IMR-90 (cell line): ENCODE data around the gene PRKCB. TPM values are rescaled to one million over a fixed set of nuclear protein-coding genes. Genes with fewer than 3 reads are reported as not detected.

Source experiments
- ATAC-seq: fragments of 200-7000 bp; cut with Tn5 transposase; 2 replicates; pipeline ENCODE4 v1.9.1; 2020; ENCODE audit warnings: low read depth, mild to moderate bottlenecking, moderate library complexity
- BruUV-seq: library from RNA; stranded (reverse); fragments of 400-500 nt; replicated peaks from 2 replicates; lab custom pipeline; 2021; lab: Mats Ljungman, UMichigan
- CTCF ChIA-PET: fragments of 300-600 bp; formaldehyde crosslinking; extraction: SDS; loops from one replicate; lab custom pipeline; 2021; ENCODE audit warnings: antibody characterized with exemption; lab: Yijun Ruan, JAX
- POLR2A ChIA-PET: fragments of 300-600 bp; sonication (Branson Sonifier 250); formaldehyde crosslinking; loops from one replicate; lab custom pipeline; 2022; ENCODE audit warnings: antibody characterized with exemption; ENCODE audit not compliant: unreplicated experiment; lab: Charles Lee
- DNase-seq: peaks from one replicate; pipeline ENCODE4 v3.0.0; 2013
- H2AFZ ChIP-seq: replicated peaks from 2 replicates; pipeline ENCODE3; 2013; ENCODE audit warnings: low read length, mild to moderate bottlenecking; ENCODE audit not compliant: poor library complexity
- H2AK5ac ChIP-seq: 2 replicates; pipeline ENCODE4 v1.6.1; 2013; ENCODE audit warnings: low read depth, low read length, inconsistent platforms
- H2AK9ac ChIP-seq: replicated peaks from 2 replicates; pipeline ENCODE3; 2013; ENCODE audit warnings: mild to moderate bottlenecking, low read depth, low read length, moderate library complexity; ENCODE audit not compliant: poor library complexity
- H2BK120ac ChIP-seq: 2 replicates; pipeline ENCODE4 v1.6.1; 2013; ENCODE audit warnings: low read depth, low read length, inconsistent platforms
- H2BK15ac ChIP-seq: 3 replicates; pipeline ENCODE4 v1.6.1; 2013; ENCODE audit warnings: low read depth, low read length, inconsistent platforms
- H2BK20ac ChIP-seq: 2 replicates; pipeline ENCODE4 v1.6.1; 2013; ENCODE audit warnings: low read depth, mild to moderate bottlenecking, inconsistent platforms, low read length, moderate library complexity
- H2BK5ac ChIP-seq: 2 replicates; pipeline ENCODE4 v1.6.1; 2013; ENCODE audit warnings: mild to moderate bottlenecking, low read depth, low read length, inconsistent platforms; ENCODE audit not compliant: poor library complexity, severe bottlenecking
- H3K14ac ChIP-seq: replicated peaks from 2 replicates; pipeline ENCODE4 v1.6.1; 2013; ENCODE audit warnings: low read depth, low read length, inconsistent platforms
- H3K18ac ChIP-seq: 2 replicates; pipeline ENCODE4 v1.6.1; 2013; ENCODE audit warnings: low read depth, low read length, control low read depth
- H3K23ac ChIP-seq: 2 replicates; pipeline ENCODE4 v1.6.1; 2013; ENCODE audit warnings: low read depth, low read length, inconsistent platforms
- H3K27ac ChIP-seq: 2 replicates; pipeline ENCODE4 v1.5.1; 2013; ENCODE audit warnings: mild to moderate bottlenecking, control low read depth, low read length; ENCODE audit not compliant: insufficient read depth
- H3K27me3 ChIP-seq: 2 replicates; pipeline ENCODE4 v1.6.1; 2013; ENCODE audit warnings: low read length; ENCODE audit not compliant: control insufficient read depth, insufficient read depth
- H3K36me3 ChIP-seq: 2 replicates; pipeline ENCODE4 v1.6.1; 2013; ENCODE audit warnings: low read length, mixed read lengths; ENCODE audit not compliant: control insufficient read depth, insufficient read depth
- H3K4ac ChIP-seq: 2 replicates; pipeline ENCODE4 v1.6.1; 2013; ENCODE audit warnings: low read depth, low read length, inconsistent platforms
- H3K4me1 ChIP-seq: 2 replicates; pipeline ENCODE4 v1.6.1; 2013; ENCODE audit warnings: low read length, mixed read lengths; ENCODE audit not compliant: control insufficient read depth, insufficient read depth
- H3K4me2 ChIP-seq: 2 replicates; pipeline ENCODE4 v1.6.1; 2013; ENCODE audit warnings: low read depth, mild to moderate bottlenecking, control low read depth, low read length, moderate library complexity
- H3K4me3 ChIP-seq: 2 replicates; pipeline ENCODE4 v1.5.1; 2013; ENCODE audit warnings: low read depth, mild to moderate bottlenecking, control low read depth, low read length, moderate library complexity; ENCODE audit not compliant: insufficient read depth
- H3K56ac ChIP-seq: 2 replicates; pipeline ENCODE4 v1.6.1; 2013; ENCODE audit warnings: low read length, inconsistent platforms; ENCODE audit not compliant: insufficient read depth; ENCODE audit errors: extremely low read depth
- H3K79me1 ChIP-seq, 2 experiments: 2 replicates each; pipeline ENCODE4 v1.6.1; 2013; ENCODE audit warnings: low read length in 2 of 2, inconsistent platforms in 1 of 2, low read depth in 1 of 2
- H3K9ac ChIP-seq: 2 replicates; pipeline ENCODE4 v1.6.1; 2013; ENCODE audit warnings: low read depth, low read length, control low read depth
- H3K9me1 ChIP-seq: 2 replicates; pipeline ENCODE4 v1.6.1; 2013; ENCODE audit warnings: low read length, inconsistent platforms; ENCODE audit not compliant: insufficient read depth
- H3K9me3 ChIP-seq: 2 replicates; pipeline ENCODE4 v1.6.1; 2013; ENCODE audit warnings: low read length; ENCODE audit not compliant: control insufficient read depth, insufficient read depth
- H4K20me1 ChIP-seq: 2 replicates; pipeline ENCODE4 v1.6.1; 2013; ENCODE audit warnings: low read length, inconsistent platforms; ENCODE audit not compliant: insufficient read depth
- H4K5ac ChIP-seq: 2 replicates; pipeline ENCODE4 v1.6.1; 2013; ENCODE audit warnings: mild to moderate bottlenecking, low read depth, low read length, control low read depth
- H4K8ac ChIP-seq, 2 experiments: 2 replicates each; pipeline ENCODE4 v1.6.1; 2013; ENCODE audit warnings: low read depth in 2 of 2, low read length in 2 of 2, control low read depth in 1 of 2, inconsistent platforms in 1 of 2
- H4K91ac ChIP-seq: 2 replicates; pipeline ENCODE4 v1.6.1; 2013; ENCODE audit warnings: low read depth, low read length, inconsistent platforms; ENCODE audit not compliant: insufficient read depth
- BHLHE40 ChIP-seq: fragments of 150-350 bp; IDR thresholded peaks from 2 replicates; pipeline ENCODE4 v1.6.1; 2016; ENCODE audit warnings: mild to moderate bottlenecking, low read depth, low read length
- CEBPB ChIP-seq: IDR thresholded peaks from 2 replicates; pipeline ENCODE4 v1.6.1; 2012; ENCODE audit warnings: low read depth, low read length, improper control_type of control experiment
- CHD1 ChIP-seq: IDR thresholded peaks from 2 replicates; pipeline ENCODE4 v1.6.1; 2012; ENCODE audit warnings: low read depth, low read length, improper control_type of control experiment
- CTCF ChIP-seq: conservative IDR thresholded peaks from 2 replicates; pipeline ENCODE4 v1.5.1; 2012; ENCODE audit warnings: mild to moderate bottlenecking, low read depth, low read length, improper control_type of control experiment
- FOS ChIP-seq: fragments of 150-350 bp; IDR thresholded peaks from 2 replicates; pipeline ENCODE4 v1.6.1; 2016; ENCODE audit warnings: low read depth, low read length
- MAFK ChIP-seq: IDR thresholded peaks from 2 replicates; pipeline ENCODE4 v1.6.1; 2012; ENCODE audit warnings: low read depth, low read length, improper control_type of control experiment
- MAZ ChIP-seq: IDR thresholded peaks from 2 replicates; pipeline ENCODE4 v1.6.1; 2012; ENCODE audit warnings: low read depth, mild to moderate bottlenecking, low read length, improper control_type of control experiment, moderate library complexity, borderline replicate concordance
- MXI1 ChIP-seq: IDR thresholded peaks from 2 replicates; pipeline ENCODE4 v1.6.1; 2012; ENCODE audit warnings: low read depth, mild to moderate bottlenecking, low read length, moderate library complexity, borderline replicate concordance
- NFE2L2 ChIP-seq: fragments of 150-350 bp; IDR thresholded peaks from 2 replicates; pipeline ENCODE4 v1.6.1; 2016; ENCODE audit warnings: low read depth, mild to moderate bottlenecking, low read length
- POLR2A ChIP-seq: IDR thresholded peaks from 2 replicates; pipeline ENCODE4 v1.6.1; 2012; ENCODE audit warnings: mild to moderate bottlenecking, low read depth, low read length
- RAD21 ChIP-seq: IDR thresholded peaks from 2 replicates; pipeline ENCODE4 v1.6.1; 2012; ENCODE audit warnings: low read length, improper control_type of control experiment
- RCOR1 ChIP-seq: IDR thresholded peaks from 2 replicates; pipeline ENCODE4 v1.6.1; 2012; ENCODE audit warnings: mild to moderate bottlenecking, low read length, improper control_type of control experiment; ENCODE audit not compliant: insufficient replicate concordance
- RFX5 ChIP-seq: IDR thresholded peaks from 2 replicates; pipeline ENCODE4 v1.8.0; 2012; ENCODE audit warnings: low read depth, mild to moderate bottlenecking, low read length, moderate library complexity
- SMC3 ChIP-seq: fragments of 150-350 bp; IDR thresholded peaks from 2 replicates; pipeline ENCODE4 v1.6.1; 2016; ENCODE audit warnings: low read depth, mild to moderate bottlenecking, antibody characterized with exemption, low read length, moderate library complexity
- WGBS, 2 experiments: methylation state at CpG; one replicate each; pipeline versions ENCODE4 v1.1.5 to v1.1.7; 2013; ENCODE audit warnings: missing lambda C conversion rate in 2 of 2; ENCODE audit not compliant: insufficient read length in 1 of 2; ENCODE audit errors: extremely low coverage in 2 of 2; 5-methylcytosine and 5-hydroxymethylcytosine counted together
- dilution Hi-C: fragments of 300-500 bp; cut with HindIII; formaldehyde crosslinking; loops from one replicate; pipeline ENCODE4 v1.14.3; 2018; ENCODE audit warnings: low sequenced_read_pairs; ENCODE audit not compliant: unreplicated experiment
- in situ Hi-C: fragments of 300-500 bp; cut with MboI; formaldehyde crosslinking; loops from 3 replicates; pipeline ENCODE4 v1.14.3; 2019; ENCODE audit warnings: low sequenced_read_pairs, inconsistent platforms, mixed read lengths
- intact Hi-C: fragments of 100-400 bp; cut with micrococcal nuclease; formaldehyde crosslinking; loops from 2 replicates; pipeline ENCODE4 v1.10.0; 2022
- polyA plus RNA-seq, 3 experiments: library from polyadenylated mRNA; depleted of rRNA; stranded (reverse); fragments of >200 nt; gene quantifications; 2 replicates each; pipeline ENCODE4 v1.2.3, GENCODE V29; 2012; ENCODE audit warnings: low replicate concordance in 1 of 3
- total RNA-seq: library from RNA; depleted of rRNA; stranded (reverse); fragments of >200 nt; gene quantifications from 2 replicates; pipeline ENCODE4 v1.2.3, GENCODE V29; 2012
- TF ChIP-seq, protein P1 (sequence below): fragments of 150-350 bp; IDR thresholded peaks from 2 replicates; pipeline ENCODE4 v1.6.1; 2017; ENCODE audit warnings: mild to moderate bottlenecking, antibody characterized with exemption, low read length, low read depth
- TF ChIP-seq, protein P2 (sequence below): fragments of 150-350 bp; IDR thresholded peaks from 2 replicates; pipeline ENCODE4 v1.6.1; 2016; ENCODE audit warnings: low read depth, mild to moderate bottlenecking, low read length, moderate library complexity, borderline replicate concordance

Gene PRKCB
- total and polyA plus RNA-seq, 2 of the 4 experiments (the other 2 are of a cell fraction) = under 0.01 TPM; not detected in 1

DNA sequence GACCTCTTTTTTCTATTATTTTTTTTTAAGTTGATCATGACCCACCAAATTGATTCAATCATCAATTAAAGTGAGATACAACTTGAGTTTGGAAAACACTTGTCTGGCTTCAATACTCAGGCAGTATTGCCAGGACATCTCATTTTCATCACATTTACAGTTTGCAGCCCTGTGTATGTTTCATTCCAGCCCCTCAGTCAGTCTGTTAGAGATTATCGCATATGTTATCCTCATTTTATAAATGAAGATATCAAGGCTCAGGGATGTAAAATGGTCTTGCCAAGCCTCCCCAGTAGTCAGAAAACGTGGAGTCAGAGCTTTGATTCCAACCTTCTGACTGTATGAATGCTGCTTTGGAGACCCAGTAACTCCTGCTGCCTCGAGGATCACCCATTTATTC, 333.1 kb downstream of the PRKCB start:
- H3K9me3 ChIP-seq = no peaks in the 10 kb centered on the region
- no peak for DNase-seq
- no peaks in the 10 kb centered on the region for H3K9me1 ChIP-seq
- no peak overlapping the region for H2AFZ ChIP-seq
- no peak overlapping the region for H3K27ac ChIP-seq
- BruUV-seq = no TSS peak
- H4K91ac ChIP-seq = no peak overlapping the region
- no peaks in the 10 kb centered on the region for H3K36me3 ChIP-seq
- H2BK5ac ChIP-seq = no peak overlapping the region
- H3K56ac ChIP-seq = no peak overlapping the region
- no peak overlapping the region for H2BK15ac ChIP-seq
- no peak overlapping the region for H2AK9ac ChIP-seq
- no peak overlapping the region for H3K18ac ChIP-seq
- in situ Hi-C loops = no loop called here
- H3K4me1 ChIP-seq = no peaks in the 10 kb centered on the region
- no peak overlapping the region for H4K8ac ChIP-seq
- H3K9ac ChIP-seq = no peak overlapping the region
- H3K79me1 ChIP-seq = no peaks in the 10 kb centered on the region
- no peak overlapping the region for H3K23ac ChIP-seq
- no peak for ATAC-seq
- ChIA-PET POLR2A (no interaction called here), CTCF (no interaction called here)
- H2BK20ac ChIP-seq = no peak overlapping the region
- no peaks in the 10 kb centered on the region for H3K27me3 ChIP-seq
- H3K4me2 ChIP-seq = no peak overlapping the region
- WGBS, 2 experiments = no CpG with 5 or more reads among the region's 3 CpGs
- no peak overlapping the region for H3K4ac ChIP-seq
- dilution Hi-C loops = no loop called here
- no peak overlapping the region for H3K4me3 ChIP-seq
- H4K20me1 ChIP-seq = no peaks in the 10 kb centered on the region
- H2AK5ac ChIP-seq = no peak overlapping the region
- intact Hi-C loops = no loop called here
- TF ChIP-seq RFX5 (no peak), RAD21 (no peak), BHLHE40 (no peak), POLR2A (no peak), RCOR1 (no peak), NFE2L2 (no peak), MAZ (no peak), SMC3 (no peak), CHD1 (no peak), MAFK (no peak), MXI1 (no peak), FOS (no peak), CEBPB (no peak), CTCF (no peak)
- TF ChIP-seq, protein P1, sequence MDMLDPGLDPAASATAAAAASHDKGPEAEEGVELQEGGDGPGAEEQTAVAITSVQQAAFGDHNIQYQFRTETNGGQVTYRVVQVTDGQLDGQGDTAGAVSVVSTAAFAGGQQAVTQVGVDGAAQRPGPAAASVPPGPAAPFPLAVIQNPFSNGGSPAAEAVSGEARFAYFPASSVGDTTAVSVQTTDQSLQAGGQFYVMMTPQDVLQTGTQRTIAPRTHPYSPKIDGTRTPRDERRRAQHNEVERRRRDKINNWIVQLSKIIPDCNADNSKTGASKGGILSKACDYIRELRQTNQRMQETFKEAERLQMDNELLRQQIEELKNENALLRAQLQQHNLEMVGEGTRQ = no peak
- TF ChIP-seq, protein P2, sequence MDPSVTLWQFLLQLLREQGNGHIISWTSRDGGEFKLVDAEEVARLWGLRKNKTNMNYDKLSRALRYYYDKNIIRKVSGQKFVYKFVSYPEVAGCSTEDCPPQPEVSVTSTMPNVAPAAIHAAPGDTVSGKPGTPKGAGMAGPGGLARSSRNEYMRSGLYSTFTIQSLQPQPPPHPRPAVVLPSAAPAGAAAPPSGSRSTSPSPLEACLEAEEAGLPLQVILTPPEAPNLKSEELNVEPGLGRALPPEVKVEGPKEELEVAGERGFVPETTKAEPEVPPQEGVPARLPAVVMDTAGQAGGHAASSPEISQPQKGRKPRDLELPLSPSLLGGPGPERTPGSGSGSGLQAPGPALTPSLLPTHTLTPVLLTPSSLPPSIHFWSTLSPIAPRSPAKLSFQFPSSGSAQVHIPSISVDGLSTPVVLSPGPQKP = no peak
- no peak overlapping the region for H4K5ac ChIP-seq
- H2BK120ac ChIP-seq = no peak overlapping the region
- no peak overlapping the region for H3K14ac ChIP-seq
